ENCODE measurements around the gene ERVV-1. TPM values are rescaled to one million over a fixed set of nuclear protein-coding genes. Genes with fewer than 3 reads are reported as not detected.

The ERVV-1 gene
- total and polyA plus RNA-seq, 2 donors (not counting 3 experiments of a cell fraction or from before 2014, with no cell fraction given): not detected

- Histone ChIP-seq H4K20me1 (replicated peaks; ENCODE audit: control insufficient read depth, extremely low read depth, insufficient read depth, low read length) (no peaks in the 10 kb centered on the region), H2AFZ (ENCODE audit: low read depth, low read length) (no peak overlapping the region), H3K36me3 (ENCODE audit: control insufficient read depth in 2 of 2, extremely low read depth in 1 of 2, insufficient read depth in 2 of 2, low read length in 2 of 2) (no peaks in the 10 kb centered on the region), H3K9me1 (replicated peaks; ENCODE audit: control insufficient read depth, extremely low read depth, insufficient read depth, low read length) (no peaks in the 10 kb centered on the region), H3K4me1 (ENCODE audit: control insufficient read depth, extremely low read depth, insufficient read depth, low read length) (no peaks in the 10 kb centered on the region), H3K79me2 (ENCODE audit: control insufficient read depth, insufficient read depth, low read length) (no peaks in the 10 kb centered on the region), H3K4me2 (ENCODE audit: insufficient read depth, low read length) (no peak overlapping the region), H3K27ac (ENCODE audit: insufficient read depth, low read depth, low read length) (no peak overlapping the region), H3K9ac (replicated peaks; ENCODE audit: extremely low read depth, insufficient read depth, low read length) (no peak overlapping the region), H3K4me3 (replicated peaks in 1 of 3; ENCODE audit: insufficient read depth in 1 of 3, low read depth in 1 of 3, low read length in 3 of 3) (no peak overlapping the region), H3K27me3 (ENCODE audit: control insufficient read depth in 2 of 2, insufficient read depth in 2 of 2, low read length in 2 of 2) (no peaks in the 10 kb centered on the region), H3K9me3 (replicated peaks; ENCODE audit: control insufficient read depth, insufficient read depth, low read length) (no peaks in the 10 kb centered on the region)
- ChIA-PET CTCF (no interaction called here), POLR2A (no interaction called here)
- dilution Hi-C loops (cut with MboI; ENCODE audit: extremely low pct_ligation_motif_present, low sequenced_read_pairs) (no loop called here), intact Hi-C loops (cut with micrococcal nuclease) (no loop called here)
- TF ChIP-seq EZH2 (IDR thresholded peaks at IDR 0.05; ENCODE audit: borderline replicate concordance, low read depth, low read length, severe bottlenecking) (no peak), FOS (IDR thresholded peaks at IDR 0.05; ENCODE audit: borderline replicate concordance, insufficient read depth, low read length) (no peak), MAX (IDR thresholded peaks at IDR 0.05; ENCODE audit: insufficient read depth, insufficient read length) (no peak), POLR2AphosphoS5 (IDR thresholded peaks at IDR 0.05; ENCODE audit: insufficient read depth, low read depth, low read length) (no peak), MYC (IDR thresholded peaks at IDR 0.05; ENCODE audit: low read depth, low read length) (no peak), GATA2 (IDR thresholded peaks at IDR 0.05; ENCODE audit: insufficient read depth, insufficient read length, low read depth, low read length) (no peak), CTCF (IDR thresholded peaks at IDR 0.05; ENCODE audit: extremely low read depth in 1 of 2, insufficient read depth in 1 of 2, low read depth in 1 of 2, low read length in 2 of 2) (no peak), JUN (IDR thresholded peaks at IDR 0.05; ENCODE audit: borderline replicate concordance, insufficient read depth, insufficient read length, low read depth) (no peak), POLR2A (IDR thresholded peaks at IDR 0.05; ENCODE audit: low read depth, low read length) (no peak)
- DNase-seq (ENCODE audit: low read depth, low spot score) (no peak), FAIRE-seq (no peak)
- no TSS peak for BruUV-seq (replicated peaks)
Observed at GRCh38 chr19:53002479-53002878, 11.2 kb upstream of the ERVV-1 start.
